ENCODE results near the gene ZNF556. TPM values are rescaled to one million over a fixed set of nuclear protein-coding genes. Genes with fewer than 3 reads are reported as not detected.

Gene ZNF556
- total RNA-seq, 1 donor from 2014 or later = not detected

GRCh38 chr19:2823646-2824045, 43.5 kb upstream of the ZNF556 start:
- Histone ChIP-seq H3K4me3 (no peak overlapping the region), H3K36me3 (peaks cover 0 to 18% of the 10 kb centered on the region in 2 donors), H3K27ac (no peak overlapping the region), H3K9me3 (no peaks in the 10 kb centered on the region), H3K4me1 (peaks cover 13% of the 10 kb centered on the region), H3K27me3 (no peaks in the 10 kb centered on the region)
- intact Hi-C loops (cut with DNase I) = no loop called here
- DNase-seq (ENCODE audit: extremely low spot score in 2 of 2) = no peak
- TF ChIP-seq CTCF (IDR thresholded peaks at IDR 0.05) (no peak), POLR2AphosphoS5 (IDR thresholded peaks at IDR 0.05; ENCODE audit: insufficient read depth in 1 of 2, low read depth in 1 of 2) (no peak), POLR2A (IDR thresholded peaks at IDR 0.05) (no peak)

GRCh38 chr19:2824129-2824528, 43.0 kb upstream of the ZNF556 start:
- intact Hi-C loops (cut with DNase I) = no loop called here
- H3K27ac ChIP-seq = no peak overlapping the region
- no peak overlapping the region for H3K4me3 ChIP-seq
- DNase-seq (ENCODE audit: extremely low spot score in 2 of 2) = peak in 1 of 2 donors; percentile 91
- no peaks in the 10 kb centered on the region for H3K9me3 ChIP-seq
- peaks cover 0 to 20% of the 10 kb centered on the region in 2 donors for H3K36me3 ChIP-seq
- TF ChIP-seq POLR2A (IDR thresholded peaks at IDR 0.05) = no peak
- no peak for TF ChIP-seq CTCF (IDR thresholded peaks at IDR 0.05)
- TF ChIP-seq POLR2AphosphoS5 (IDR thresholded peaks at IDR 0.05; ENCODE audit: insufficient read depth in 1 of 2, low read depth in 1 of 2) = no peak
- H3K4me1 ChIP-seq = peaks cover 13% of the 10 kb centered on the region
- H3K27me3 ChIP-seq = no peaks in the 10 kb centered on the region

- no peak for DNase-seq (ENCODE audit: extremely low spot score in 2 of 2)
- H3K27me3 ChIP-seq = no peaks in the 10 kb centered on the region
- no peak overlapping the region for H3K4me3 ChIP-seq
- intact Hi-C loops (cut with DNase I) = no loop called here
- H3K36me3 ChIP-seq = peaks cover 0 to 22% of the 10 kb centered on the region in 2 donors
- H3K4me1 ChIP-seq = no peaks in the 10 kb centered on the region
- H3K27ac ChIP-seq = no peak overlapping the region
- TF ChIP-seq POLR2AphosphoS5 (IDR thresholded peaks at IDR 0.05; ENCODE audit: insufficient read depth in 1 of 2, low read depth in 1 of 2) = no peak
- TF ChIP-seq CTCF (IDR thresholded peaks at IDR 0.05) = no peak
- TF ChIP-seq POLR2A (IDR thresholded peaks at IDR 0.05) = no peak
- no peaks in the 10 kb centered on the region for H3K9me3 ChIP-seq
Measured at GRCh38 chr19:2827022-2827421, 40.1 kb upstream of the ZNF556 start.

GRCh38 chr19:2827840-2828489, 39.2 kb upstream of the ZNF556 start:
- intact Hi-C loops (cut with DNase I) = no loop called here
- H3K9me3 ChIP-seq = no peaks in the 10 kb centered on the region
- no peak overlapping the region for H3K27ac ChIP-seq
- no peak for DNase-seq (ENCODE audit: extremely low spot score in 2 of 2)
- no peak overlapping the region for H3K4me3 ChIP-seq
- TF ChIP-seq POLR2A (IDR thresholded peaks at IDR 0.05) (no peak), CTCF (IDR thresholded peaks at IDR 0.05) (no peak), POLR2AphosphoS5 (IDR thresholded peaks at IDR 0.05; ENCODE audit: insufficient read depth in 1 of 2, low read depth in 1 of 2) (no peak)
- H3K36me3 ChIP-seq = peaks cover 0 to 28% of the 10 kb centered on the region in 2 donors
- H3K4me1 ChIP-seq = no peaks in the 10 kb centered on the region
- no peaks in the 10 kb centered on the region for H3K27me3 ChIP-seq

GRCh38 chr19:2834294-2834871, 32.8 kb upstream of the ZNF556 start:
- Histone ChIP-seq H3K36me3 (peaks cover 8 to 28% of the 10 kb centered on the region in 2 donors), H3K4me1 (no peaks in the 10 kb centered on the region), H3K27me3 (no peaks in the 10 kb centered on the region), H3K27ac (no peak overlapping the region), H3K4me3 (no peak overlapping the region), H3K9me3 (peaks cover 8% of the 10 kb centered on the region)
- intact Hi-C loops (cut with DNase I) = no loop called here
- TF ChIP-seq CTCF (IDR thresholded peaks at IDR 0.05) = no peak
- no peak for TF ChIP-seq POLR2A (IDR thresholded peaks at IDR 0.05)
- TF ChIP-seq POLR2AphosphoS5 (IDR thresholded peaks at IDR 0.05; ENCODE audit: insufficient read depth in 1 of 2, low read depth in 1 of 2) = no peak
- DNase-seq (ENCODE audit: extremely low spot score in 2 of 2) = no peak

Data from vagina (tissue), 2 donors.